Pancreas (tissue), 10 donors: ENCODE results near the gene SLC35A5. TPM values are rescaled to one million over a fixed set of nuclear protein-coding genes. Genes with fewer than 3 reads are reported as not detected.
A peak's percentile ranks its signal among the peaks of the same experiment; 100 is the strongest.

ENCODE experiments used
- ATAC-seq, 4 donors: fragments of 200-7000 bp; cut with Tn5 transposase; one replicate each; pipeline versions ENCODE4 v1.8.0 to v1.9.1; 2020; ENCODE audit warnings: mild to moderate bottlenecking in 4 of 4, moderate library complexity in 4 of 4
- DNase-seq, 6 donors: peaks; one replicate each; pipeline ENCODE4 v3.0.0-alpha.2; 2020
- FAIRE-seq: peaks from 2 replicates; lab custom pipeline; 2012; peaks lifted over from hg19 to GRCh38; lab: Jason Lieb, UNC
- H3K27ac ChIP-seq, 4 donors: fragments of 200-600 bp; sonication (generic); 1 replicate in 3 of 4; 2 replicates in 1 of 4; pipeline versions ENCODE4 v1.5.0 to v1.8.0; 2020
- H3K27me3 ChIP-seq, 4 donors: fragments of 200-600 bp; one replicate each; pipeline ENCODE4 v1.8.0; 2021
- H3K36me3 ChIP-seq, 3 donors: fragments of 200-600 bp; sonication (generic) in 1 of 3; one replicate each; pipeline versions ENCODE4 v1.5.0 to v1.8.0; 2020 to 2021
- H3K4me1 ChIP-seq, 3 donors: fragments of 200-600 bp; one replicate each; pipeline ENCODE4 v1.8.0; 2021
- H3K4me3 ChIP-seq, 4 donors: fragments of 200-600 bp; sonication (generic) in 2 of 4; one replicate each; pipeline versions ENCODE4 v1.5.0 to v1.8.0; 2020 to 2021
- H3K9me3 ChIP-seq, 4 donors: fragments of 200-600 bp; one replicate each; pipeline ENCODE4 v1.8.0; 2021
- CTCF ChIP-seq, 4 donors: fragments of 200-600 bp; sonication (generic) in 3 of 4; IDR thresholded peaks; one replicate each; pipeline versions ENCODE4 v1.5.0 to v1.8.0; 2021; ENCODE audit warnings: antibody characterized with exemption in 4 of 4
- whole genome bisulfite sequencing, 2 donors: extraction: QIAGEN DNeasy Blood & Tissue Kit; methylation state at CpG; one replicate each; pipeline ENCODE4 v1.1.7; 2013; 5-methylcytosine and 5-hydroxymethylcytosine counted together
- intact Hi-C, 3 donors: fragments of 100-400 bp; cut with DNase I; formaldehyde crosslinking; loops; one replicate each; pipeline versions ENCODE4 v1.11.1 to v1.14.2; 2022
- polyA plus RNA-seq, 2 donors: library from polyadenylated mRNA; stranded (reverse); fragments of 200-250 nt; gene quantifications; one replicate each; pipeline ENCODE4 v1.2.3, GENCODE V29; 2013
- total RNA-seq, 6 donors: library from RNA; stranded (reverse); fragmentation: NEBNext Ultra II Directional in 4 of 6; extraction: Animal tissue kit (Norgen Biotek cat#: 25700) in 4 of 6; gene quantifications; one replicate each; pipeline versions ENCODE4 v1.2.1 to v1.2.4, GENCODE V29; 2021 to 2023
- donor health status: healthy with polysubstance abuse.
- donor health status: DM: no; HTN: no; CAD: no; lungs with moderate emphysema.
- donor health status: DM: no; HTN: no; CAD: no.
- donor health status: control.
- donor health status: control.
- donor health status: Bipolar disorder and iron deficiency.
- donor health status: DM: yes; HTN: yes; CAD: no.
- donor health status: DM: no; HTN: no; CAD: no.
- donor health status: DM: no; HTN: no; CAD: no.
- donor health status: DM: yes; HTN: yes; CAD: no.

Gene SLC35A5
- total and polyA plus RNA-seq, 8 donors, result 3.0 to 16.9 (median 12.4) TPM

- 20 to 30% methylated on average over 1 of the region's 1 CpG for WGBS, 2 donors
These were observed 11.0 kb upstream of the SLC35A5 start for GRCh38 chr3:112550859-112551258.

GRCh38 chr3:112555535-112556170 is 6.2 kb upstream of the SLC35A5 start:
- H3K27me3 ChIP-seq, result no peaks in the 10 kb centered on the region
- H3K4me1 ChIP-seq, result peaks cover 11 to 38% (median 28%) of the 10 kb centered on the region in 3 donors
- H3K9me3 ChIP-seq, result no peaks in the 10 kb centered on the region
- DNase-seq (no peak), FAIRE-seq (no peak), ATAC-seq (peak in 3 of 4 donors; percentile 55 to 63 (median 59))
- 82 to 89% methylated on average over 1 of the region's 1 CpG for WGBS, 2 donors
- intact Hi-C loops, result no loop called here
- TF ChIP-seq CTCF (IDR thresholded peaks at IDR 0.05), result no peak
- H3K4me3 ChIP-seq, result no peak overlapping the region
- no peaks in the 10 kb centered on the region for H3K36me3 ChIP-seq
- H3K27ac ChIP-seq, result no peak overlapping the region

More at GRCh38 chr3:112550859-112551258, 11.0 kb upstream of the SLC35A5 start:
- Histone ChIP-seq H3K27me3 (no peaks in the 10 kb centered on the region), H3K36me3 (peaks cover 0 to 27% (median 7%) of the 10 kb centered on the region in 3 donors), H3K9me3 (no peaks in the 10 kb centered on the region), H3K27ac (no peak overlapping the region), H3K4me1 (peaks cover 0 to 13% (median 10%) of the 10 kb centered on the region in 3 donors), H3K4me3 (no peak overlapping the region)
- FAIRE-seq (no peak), ATAC-seq (no peak), DNase-seq (no peak)
- no peak for TF ChIP-seq CTCF (IDR thresholded peaks at IDR 0.05)
- intact Hi-C loops, result no loop called here

GRCh38 chr3:112557976-112558375 is 3.9 kb upstream of the SLC35A5 start:
- FAIRE-seq (no peak), ATAC-seq (no peak), DNase-seq (no peak)
- Histone ChIP-seq H3K36me3 (no peaks in the 10 kb centered on the region), H3K27ac (no peak overlapping the region), H3K9me3 (no peaks in the 10 kb centered on the region), H3K27me3 (no peaks in the 10 kb centered on the region), H3K4me3 (no peak overlapping the region), H3K4me1 (peaks cover 11 to 40% (median 29%) of the 10 kb centered on the region in 3 donors)
- no peak for TF ChIP-seq CTCF (IDR thresholded peaks at IDR 0.05)
- intact Hi-C loops, result no loop called here
- WGBS, 2 donors, result 90 to 95% methylated on average over 1 of the region's 1 CpG

- Histone ChIP-seq H3K4me1 (peaks cover 17 to 35% (median 32%) of the 10 kb centered on the region in 3 donors), H3K9me3 (no peaks in the 10 kb centered on the region), H3K27me3 (no peaks in the 10 kb centered on the region), H3K4me3 (peak overlapping the region in 3 of 4 donors; percentile 69 to 82 (median 74)), H3K36me3 (no peaks in the 10 kb centered on the region), H3K27ac (peak overlapping the region in 3 of 4 donors; percentile 80 to 96 (median 95))
- DNase-seq (no peak), ATAC-seq (no peak), FAIRE-seq (peak; percentile 43)
- TF ChIP-seq CTCF (IDR thresholded peaks at IDR 0.05), result no peak
- intact Hi-C loops, result no loop called here
- WGBS, 2 donors, result 7 to 9% methylated on average over 2 of the region's 2 CpGs
These were observed 1.5 kb upstream of the SLC35A5 start for GRCh38 chr3:112560307-112560706.
